CD14-positive monocyte (primary cell): ENCODE results near the gene CYB561A3. TPM values are rescaled to one million over a fixed set of nuclear protein-coding genes. Genes with fewer than 3 reads are reported as not detected.

Experiments used
- DNase-seq, 3 donors: peaks; one replicate each; pipeline ENCODE4 v3.0.0-alpha.2; 2011 to 2022
- H2AFZ ChIP-seq: 2 replicates; pipeline ENCODE4 v1.6.0; 2012; ENCODE audit warnings: mild to moderate bottlenecking, low read depth, low read length, inconsistent platforms; ENCODE audit not compliant: insufficient read depth, poor library complexity, severe bottlenecking
- H3K27ac ChIP-seq, 2 donors: 1 replicate in 1 of 2; 2 replicates in 1 of 2; pipeline ENCODE4 v1.5.1; 2012 to 2013; ENCODE audit warnings: low read length in 2 of 2, control low read depth in 1 of 2, inconsistent platforms in 1 of 2, low read depth in 1 of 2, mild to moderate bottlenecking in 1 of 2
- H3K27me3 ChIP-seq, 2 donors: one replicate each; pipeline versions ENCODE4 v1.6.0 to v1.6.1; 2011 to 2013; ENCODE audit warnings: low read length in 2 of 2; ENCODE audit not compliant: control insufficient read depth in 2 of 2, insufficient read depth in 2 of 2
- H3K36me3 ChIP-seq, 2 donors: replicated peaks in 1 of 2; 1 replicate in 1 of 2; 2 replicates in 1 of 2; pipeline versions ENCODE4 v1.5.1 to v1.6.1; 2012 to 2013; ENCODE audit warnings: low read length in 2 of 2, control low read depth in 1 of 2, inconsistent platforms in 1 of 2, mild to moderate bottlenecking in 1 of 2; ENCODE audit not compliant: insufficient read depth in 2 of 2, control insufficient read depth in 1 of 2
- H3K4me1 ChIP-seq, 2 donors: 1 replicate in 1 of 2; 2 replicates in 1 of 2; pipeline versions ENCODE4 v1.5.1 to v1.6.1; 2012 to 2013; ENCODE audit warnings: low read length in 2 of 2, control low read depth in 1 of 2, inconsistent platforms in 1 of 2, mild to moderate bottlenecking in 1 of 2, moderate library complexity in 1 of 2; ENCODE audit not compliant: insufficient read depth in 2 of 2, control insufficient read depth in 1 of 2
- H3K4me2 ChIP-seq: replicated peaks from 2 replicates; pipeline ENCODE3; 2012; ENCODE audit warnings: low read length, moderate library complexity, mild to moderate bottlenecking; ENCODE audit not compliant: poor library complexity, severe bottlenecking; ENCODE audit errors: extremely low read depth
- H3K4me3 ChIP-seq, 3 experiments: fragments of 200-600 bp in 1 of 3; sonication (generic) in 1 of 3; replicated peaks in 1 of 3; 1 replicate in 2 of 3; 2 replicates in 1 of 3; pipeline ENCODE4 v1.5.1; 2011 to 2013; ENCODE audit warnings: low read length in 3 of 3, mild to moderate bottlenecking in 3 of 3, control low read depth in 2 of 3, low read depth in 2 of 3, inconsistent platforms in 1 of 3, moderate library complexity in 1 of 3
- H3K79me2 ChIP-seq: 2 replicates; pipeline ENCODE4 v1.6.0; 2012; ENCODE audit warnings: mild to moderate bottlenecking, control low read depth, inconsistent platforms, low read length, moderate library complexity; ENCODE audit not compliant: insufficient read depth
- H3K9ac ChIP-seq: 2 replicates; pipeline ENCODE4 v1.6.0; 2017; ENCODE audit warnings: low read length, mild to moderate bottlenecking; ENCODE audit not compliant: insufficient read depth, poor library complexity, severe bottlenecking
- H3K9me3 ChIP-seq, 2 donors: replicated peaks in 1 of 2; 1 replicate in 1 of 2; 2 replicates in 1 of 2; pipeline versions ENCODE4 v1.5.1 to v1.6.1; 2012 to 2013; ENCODE audit warnings: low read length in 2 of 2, control low read depth in 1 of 2; ENCODE audit not compliant: control insufficient read depth in 1 of 2, insufficient read depth in 1 of 2
- H4K20me1 ChIP-seq: 2 replicates; pipeline ENCODE4 v1.6.0; 2012; ENCODE audit warnings: mild to moderate bottlenecking, low read length, control low read depth, moderate library complexity; ENCODE audit not compliant: insufficient read depth
- H3K27ac Mint-ChIP-seq, 7 donors: one replicate each; pipeline ENCODE4 v1.8.0; 2020; ENCODE audit warnings: mild to moderate bottlenecking in 7 of 7, mixed read lengths in 7 of 7, moderate library complexity in 6 of 7, inconsistent platforms in 2 of 7
- H3K27me3 Mint-ChIP-seq, 3 donors: one replicate each; pipeline ENCODE4 v1.8.0; 2021 to 2022; ENCODE audit warnings: low read depth in 3 of 3, mild to moderate bottlenecking in 3 of 3, mixed read lengths in 3 of 3, moderate library complexity in 3 of 3, inconsistent platforms in 1 of 3
- H3K36me3 Mint-ChIP-seq, 2 donors: one replicate each; pipeline ENCODE4 v1.8.0; 2020; ENCODE audit warnings: mixed read lengths in 2 of 2, inconsistent platforms in 1 of 2, mild to moderate bottlenecking in 1 of 2
- H3K4me1 Mint-ChIP-seq: one replicate; pipeline ENCODE4 v1.8.0; 2020; ENCODE audit warnings: mild to moderate bottlenecking, mixed read lengths
- H3K4me3 Mint-ChIP-seq, 2 donors: one replicate each; pipeline ENCODE4 v1.8.0; 2020; ENCODE audit warnings: mild to moderate bottlenecking in 2 of 2, mixed read lengths in 2 of 2, moderate library complexity in 1 of 2
- H3K9me3 Mint-ChIP-seq, 7 donors: one replicate each; pipeline ENCODE4 v1.8.0; 2020 to 2022; ENCODE audit warnings: mixed read lengths in 7 of 7, mild to moderate bottlenecking in 6 of 7, moderate library complexity in 6 of 7, inconsistent platforms in 2 of 7
- WGBS: methylation state at CpG from one replicate; pipeline ENCODE4 v1.1.5; 2013; ENCODE audit warnings: missing lambda C conversion rate; ENCODE audit not compliant: insufficient coverage; 5-methylcytosine and 5-hydroxymethylcytosine counted together
- intact Hi-C, 2 donors: fragments of 100-400 bp; cut with micrococcal nuclease; formaldehyde crosslinking; loops; one replicate each; pipeline versions ENCODE4 v1.15.0 to v1.15.1; 2023
- polyA plus RNA-seq, 3 donors: library from polyadenylated mRNA; depleted of rRNA in 1 of 3; unstranded in 2 of 3; stranded (reverse) in 1 of 3; fragments of 300-500 nt in 2 of 3; fragments of >200 nt in 1 of 3; fragmentation: Illumina TruSeq in 2 of 3; gene quantifications; 1 replicate in 2 of 3; 2 replicates in 1 of 3; pipeline ENCODE4 v1.2.3, GENCODE V29; 2012 to 2021
- TF ChIP-seq, protein P1 (sequence below): fragments of 200-600 bp; IDR thresholded peaks from one replicate; pipeline ENCODE4 v1.8.0; 2022; ENCODE audit warnings: antibody characterized with exemption, mild to moderate bottlenecking

CYB561A3 gene
- polyA plus RNA-seq, 3 donors, result 79.7 to 112 (median 112) TPM

DNA sequence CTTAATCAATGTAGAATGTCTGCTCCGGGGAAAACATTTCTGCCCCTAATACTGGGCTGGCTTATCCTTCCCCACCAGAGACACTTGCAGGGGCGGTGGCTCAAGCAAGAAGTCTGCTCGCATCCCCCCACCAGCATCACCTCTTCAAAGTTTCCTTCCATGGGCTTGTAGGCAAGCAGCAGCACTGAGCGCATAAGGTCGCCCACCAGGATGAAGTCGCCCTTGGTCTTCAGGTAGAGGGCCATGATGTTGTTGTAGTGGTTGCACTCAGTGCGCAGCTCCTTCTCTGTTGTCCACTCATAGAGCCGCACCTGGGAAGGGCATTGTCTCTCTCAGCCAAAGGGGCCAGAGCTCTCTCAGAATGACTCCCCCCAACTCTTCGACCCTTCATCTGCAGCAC lies 58.0 kb downstream of the CYB561A3 start:
- Histone ChIP-seq H3K27ac (no peak overlapping the region), H3K4me3 (no peak overlapping the region), H3K4me1 (no peaks in the 10 kb centered on the region), H3K27me3 (no peaks in the 10 kb centered on the region), H3K79me2 (no peaks in the 10 kb centered on the region), H3K9me3 (no peaks in the 10 kb centered on the region), H3K9ac (no peak overlapping the region), H3K4me2 (no peak overlapping the region), H3K36me3 (peaks cover 94 to 100% of the 10 kb centered on the region in 2 donors), H2AFZ (no peak overlapping the region), H4K20me1 (peaks cover 3% of the 10 kb centered on the region)
- TF ChIP-seq, protein P1, sequence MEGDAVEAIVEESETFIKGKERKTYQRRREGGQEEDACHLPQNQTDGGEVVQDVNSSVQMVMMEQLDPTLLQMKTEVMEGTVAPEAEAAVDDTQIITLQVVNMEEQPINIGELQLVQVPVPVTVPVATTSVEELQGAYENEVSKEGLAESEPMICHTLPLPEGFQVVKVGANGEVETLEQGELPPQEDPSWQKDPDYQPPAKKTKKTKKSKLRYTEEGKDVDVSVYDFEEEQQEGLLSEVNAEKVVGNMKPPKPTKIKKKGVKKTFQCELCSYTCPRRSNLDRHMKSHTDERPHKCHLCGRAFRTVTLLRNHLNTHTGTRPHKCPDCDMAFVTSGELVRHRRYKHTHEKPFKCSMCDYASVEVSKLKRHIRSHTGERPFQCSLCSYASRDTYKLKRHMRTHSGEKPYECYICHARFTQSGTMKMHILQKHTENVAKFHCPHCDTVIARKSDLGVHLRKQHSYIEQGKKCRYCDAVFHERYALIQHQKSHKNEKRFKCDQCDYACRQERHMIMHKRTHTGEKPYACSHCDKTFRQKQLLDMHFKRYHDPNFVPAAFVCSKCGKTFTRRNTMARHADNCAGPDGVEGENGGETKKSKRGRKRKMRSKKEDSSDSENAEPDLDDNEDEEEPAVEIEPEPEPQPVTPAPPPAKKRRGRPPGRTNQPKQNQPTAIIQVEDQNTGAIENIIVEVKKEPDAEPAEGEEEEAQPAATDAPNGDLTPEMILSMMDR, result no peak
- Mint-ChIP-seq H3K4me1 (no peaks in the 10 kb centered on the region), H3K27me3 (peaks cover 0 to 2% (median 0%) of the 10 kb centered on the region in 3 donors), H3K9me3 (no peaks in the 10 kb centered on the region), H3K27ac (peak overlapping the region in 2 of 7 donors; percentile 13 to 57), H3K36me3 (peaks cover 63 to 70% of the 10 kb centered on the region in 2 donors), H3K4me3 (no peak overlapping the region)
- intact Hi-C loops, result no loop called here
- DNase-seq, result no peak
- WGBS, result 93% methylated on average over 3 of the region's 9 CpGs

DNA sequence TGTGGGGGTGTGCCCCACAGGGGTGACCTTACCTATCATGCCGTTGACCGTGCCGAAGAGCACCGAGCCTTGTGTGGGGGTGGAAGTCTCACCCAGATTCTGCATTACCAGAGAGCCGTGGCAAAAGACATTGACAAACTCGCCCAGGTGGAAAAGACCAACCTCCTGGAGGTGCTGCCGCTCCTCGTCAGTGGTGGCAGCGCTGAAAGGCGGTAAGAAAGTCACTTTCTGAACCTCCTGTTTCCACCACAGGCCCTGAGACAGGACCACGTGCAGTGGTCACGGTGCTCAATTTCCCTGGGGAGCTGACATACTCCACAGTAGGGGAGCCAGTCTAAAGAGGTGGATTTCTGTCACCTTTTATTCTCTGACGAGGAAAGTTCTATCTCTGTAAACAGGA lies 59.1 kb downstream of the CYB561A3 start:
- H3K9ac ChIP-seq, result no peak overlapping the region
- H3K4me2 ChIP-seq, result no peak overlapping the region
- Mint-ChIP-seq H3K27me3 (peaks cover 0 to 2% (median 0%) of the 10 kb centered on the region in 3 donors), H3K4me3 (no peak overlapping the region), H3K9me3 (no peaks in the 10 kb centered on the region), H3K4me1 (peaks cover 6% of the 10 kb centered on the region), H3K27ac (no peak overlapping the region), H3K36me3 (peaks cover 74 to 82% of the 10 kb centered on the region in 2 donors)
- no peak overlapping the region for H2AFZ ChIP-seq
- no peak overlapping the region for H3K4me3 ChIP-seq
- no peak overlapping the region for H3K27ac ChIP-seq
- H3K4me1 ChIP-seq, result no peaks in the 10 kb centered on the region
- H3K27me3 ChIP-seq, result no peaks in the 10 kb centered on the region
- H3K9me3 ChIP-seq, result no peaks in the 10 kb centered on the region
- DNase-seq, result no peak
- TF ChIP-seq, protein P1, result no peak
- 97% methylated on average over 11 of the region's 13 CpGs for WGBS
- no peaks in the 10 kb centered on the region for H3K79me2 ChIP-seq
- peaks cover 83 to 100% of the 10 kb centered on the region in 2 donors for H3K36me3 ChIP-seq
- intact Hi-C loops, result no loop called here
- peaks cover 4% of the 10 kb centered on the region for H4K20me1 ChIP-seq

Other genes with a start within 250 kb of the CYB561A3 start
- gene VPS37C, start 200.5 kb downstream of the CYB561A3 start, polyA plus RNA-seq, result 10 to 100 TPM in 1 of 3 donors, 1 to 10 TPM in 2; 1.9 to 25.1 (median 3.8) TPM
- 1 to 10 TPM; 1.4 to 4.1 (median 1.9) TPM for gene PGA3, start 158.4 kb downstream of the CYB561A3 start, polyA plus RNA-seq
- 10 to 100 TPM in 1 of 3 donors, 1 to 10 TPM in 2; 1.5 to 33.5 (median 7.0) TPM for gene PGA4, start 139.5 kb downstream of the CYB561A3 start, polyA plus RNA-seq
- 1 to 10 TPM; 1.0 to 3.6 (median 2.0) TPM for gene PGA5, start 120.7 kb downstream of the CYB561A3 start, polyA plus RNA-seq
- under 1 TPM in 2 of 3 donors, not detected in 1; 0.05 to 0.23 TPM for gene VWCE, start 66.6 kb downstream of the CYB561A3 start, polyA plus RNA-seq
- gene DDB1, start 28.8 kb downstream of the CYB561A3 start, polyA plus RNA-seq, result 10 to 100 TPM; 54.1 to 97.2 (median 86.6) TPM
- gene TKFC, start 28.7 kb downstream of the CYB561A3 start, polyA plus RNA-seq, result 10 to 100 TPM; 29.5 to 40.8 (median 29.6) TPM
- gene TMEM138, start 492 bp upstream of the CYB561A3 start, polyA plus RNA-seq, result 10 to 100 TPM; 34.5 to 64.0 (median 50.7) TPM
- 10 to 100 TPM; 16.6 to 31.2 (median 30.1) TPM for gene TMEM216, start 30.7 kb upstream of the CYB561A3 start, polyA plus RNA-seq
- gene CPSF7, start 68.1 kb upstream of the CYB561A3 start, polyA plus RNA-seq, result 10 to 100 TPM; 12.5 to 67.5 (median 20.1) TPM
- gene SDHAF2, start 68.2 kb upstream of the CYB561A3 start, polyA plus RNA-seq, result 10 to 100 TPM; 45.5 to 70.2 (median 64.8) TPM
- not detected for gene LRRC10B, start 146.9 kb upstream of the CYB561A3 start, polyA plus RNA-seq
- not detected for gene SYT7, start 219.2 kb upstream of the CYB561A3 start, polyA plus RNA-seq